IMR-90 (cell line): ENCODE results near the gene TEX52. TPM values are rescaled to one million over a fixed set of nuclear protein-coding genes. Genes with fewer than 3 reads are reported as not detected.
A peak's percentile ranks its signal among the peaks of the same experiment; 100 is the strongest.

Experiments
- ATAC-seq: fragments of 200-7000 bp; cut with Tn5 transposase; 2 replicates; pipeline ENCODE4 v1.9.1; 2020; ENCODE audit warnings: low read depth, mild to moderate bottlenecking, moderate library complexity
- BruUV-seq: library from RNA; stranded (reverse); fragments of 400-500 nt; replicated peaks from 2 replicates; lab custom pipeline; 2021; lab: Mats Ljungman, UMichigan
- CTCF ChIA-PET: fragments of 300-600 bp; formaldehyde crosslinking; extraction: SDS; loops from one replicate; lab custom pipeline; 2021; ENCODE audit warnings: antibody characterized with exemption; lab: Yijun Ruan, JAX
- POLR2A ChIA-PET: fragments of 300-600 bp; sonication (Branson Sonifier 250); formaldehyde crosslinking; loops from one replicate; lab custom pipeline; 2022; ENCODE audit warnings: antibody characterized with exemption; ENCODE audit not compliant: unreplicated experiment; lab: Charles Lee
- DNase-seq: peaks from one replicate; pipeline ENCODE4 v3.0.0; 2013
- H2AFZ ChIP-seq: replicated peaks from 2 replicates; pipeline ENCODE3; 2013; ENCODE audit warnings: low read length, mild to moderate bottlenecking; ENCODE audit not compliant: poor library complexity
- H2AK5ac ChIP-seq: 2 replicates; pipeline ENCODE4 v1.6.1; 2013; ENCODE audit warnings: low read depth, low read length, inconsistent platforms
- H2AK9ac ChIP-seq: replicated peaks from 2 replicates; pipeline ENCODE3; 2013; ENCODE audit warnings: mild to moderate bottlenecking, low read depth, low read length, moderate library complexity; ENCODE audit not compliant: poor library complexity
- H2BK120ac ChIP-seq: 2 replicates; pipeline ENCODE4 v1.6.1; 2013; ENCODE audit warnings: low read depth, low read length, inconsistent platforms
- H2BK15ac ChIP-seq: 3 replicates; pipeline ENCODE4 v1.6.1; 2013; ENCODE audit warnings: low read depth, low read length, inconsistent platforms
- H2BK20ac ChIP-seq: 2 replicates; pipeline ENCODE4 v1.6.1; 2013; ENCODE audit warnings: low read depth, mild to moderate bottlenecking, inconsistent platforms, low read length, moderate library complexity
- H2BK5ac ChIP-seq: 2 replicates; pipeline ENCODE4 v1.6.1; 2013; ENCODE audit warnings: mild to moderate bottlenecking, low read depth, low read length, inconsistent platforms; ENCODE audit not compliant: poor library complexity, severe bottlenecking
- H3K14ac ChIP-seq: replicated peaks from 2 replicates; pipeline ENCODE4 v1.6.1; 2013; ENCODE audit warnings: low read depth, low read length, inconsistent platforms
- H3K18ac ChIP-seq: 2 replicates; pipeline ENCODE4 v1.6.1; 2013; ENCODE audit warnings: low read depth, low read length, control low read depth
- H3K23ac ChIP-seq: 2 replicates; pipeline ENCODE4 v1.6.1; 2013; ENCODE audit warnings: low read depth, low read length, inconsistent platforms
- H3K27ac ChIP-seq: 2 replicates; pipeline ENCODE4 v1.5.1; 2013; ENCODE audit warnings: mild to moderate bottlenecking, control low read depth, low read length; ENCODE audit not compliant: insufficient read depth
- H3K27me3 ChIP-seq: 2 replicates; pipeline ENCODE4 v1.6.1; 2013; ENCODE audit warnings: low read length; ENCODE audit not compliant: control insufficient read depth, insufficient read depth
- H3K36me3 ChIP-seq: 2 replicates; pipeline ENCODE4 v1.6.1; 2013; ENCODE audit warnings: low read length, mixed read lengths; ENCODE audit not compliant: control insufficient read depth, insufficient read depth
- H3K4ac ChIP-seq: 2 replicates; pipeline ENCODE4 v1.6.1; 2013; ENCODE audit warnings: low read depth, low read length, inconsistent platforms
- H3K4me1 ChIP-seq: 2 replicates; pipeline ENCODE4 v1.6.1; 2013; ENCODE audit warnings: low read length, mixed read lengths; ENCODE audit not compliant: control insufficient read depth, insufficient read depth
- H3K4me2 ChIP-seq: 2 replicates; pipeline ENCODE4 v1.6.1; 2013; ENCODE audit warnings: low read depth, mild to moderate bottlenecking, control low read depth, low read length, moderate library complexity
- H3K4me3 ChIP-seq: 2 replicates; pipeline ENCODE4 v1.5.1; 2013; ENCODE audit warnings: low read depth, mild to moderate bottlenecking, control low read depth, low read length, moderate library complexity; ENCODE audit not compliant: insufficient read depth
- H3K56ac ChIP-seq: 2 replicates; pipeline ENCODE4 v1.6.1; 2013; ENCODE audit warnings: low read length, inconsistent platforms; ENCODE audit not compliant: insufficient read depth; ENCODE audit errors: extremely low read depth
- H3K79me1 ChIP-seq, 2 experiments: 2 replicates each; pipeline ENCODE4 v1.6.1; 2013; ENCODE audit warnings: low read length in 2 of 2, inconsistent platforms in 1 of 2, low read depth in 1 of 2
- H3K9ac ChIP-seq: 2 replicates; pipeline ENCODE4 v1.6.1; 2013; ENCODE audit warnings: low read depth, low read length, control low read depth
- H3K9me1 ChIP-seq: 2 replicates; pipeline ENCODE4 v1.6.1; 2013; ENCODE audit warnings: low read length, inconsistent platforms; ENCODE audit not compliant: insufficient read depth
- H3K9me3 ChIP-seq: 2 replicates; pipeline ENCODE4 v1.6.1; 2013; ENCODE audit warnings: low read length; ENCODE audit not compliant: control insufficient read depth, insufficient read depth
- H4K20me1 ChIP-seq: 2 replicates; pipeline ENCODE4 v1.6.1; 2013; ENCODE audit warnings: low read length, inconsistent platforms; ENCODE audit not compliant: insufficient read depth
- H4K5ac ChIP-seq: 2 replicates; pipeline ENCODE4 v1.6.1; 2013; ENCODE audit warnings: mild to moderate bottlenecking, low read depth, low read length, control low read depth
- H4K8ac ChIP-seq, 2 experiments: 2 replicates each; pipeline ENCODE4 v1.6.1; 2013; ENCODE audit warnings: low read depth in 2 of 2, low read length in 2 of 2, control low read depth in 1 of 2, inconsistent platforms in 1 of 2
- H4K91ac ChIP-seq: 2 replicates; pipeline ENCODE4 v1.6.1; 2013; ENCODE audit warnings: low read depth, low read length, inconsistent platforms; ENCODE audit not compliant: insufficient read depth
- BHLHE40 ChIP-seq: fragments of 150-350 bp; IDR thresholded peaks from 2 replicates; pipeline ENCODE4 v1.6.1; 2016; ENCODE audit warnings: mild to moderate bottlenecking, low read depth, low read length
- MAFK ChIP-seq: IDR thresholded peaks from 2 replicates; pipeline ENCODE4 v1.6.1; 2012; ENCODE audit warnings: low read depth, low read length, improper control_type of control experiment
- WGBS, 2 experiments: methylation state at CpG; one replicate each; pipeline versions ENCODE4 v1.1.5 to v1.1.7; 2013; ENCODE audit warnings: missing lambda C conversion rate in 2 of 2; ENCODE audit not compliant: insufficient read length in 1 of 2; ENCODE audit errors: extremely low coverage in 2 of 2; 5-methylcytosine and 5-hydroxymethylcytosine counted together
- dilution Hi-C: fragments of 300-500 bp; cut with HindIII; formaldehyde crosslinking; loops from one replicate; pipeline ENCODE4 v1.14.3; 2018; ENCODE audit warnings: low sequenced_read_pairs; ENCODE audit not compliant: unreplicated experiment
- in situ Hi-C: fragments of 300-500 bp; cut with MboI; formaldehyde crosslinking; loops from 3 replicates; pipeline ENCODE4 v1.14.3; 2019; ENCODE audit warnings: low sequenced_read_pairs, inconsistent platforms, mixed read lengths
- intact Hi-C: fragments of 100-400 bp; cut with micrococcal nuclease; formaldehyde crosslinking; loops from 2 replicates; pipeline ENCODE4 v1.10.0; 2022
- polyA plus RNA-seq, 3 experiments: library from polyadenylated mRNA; depleted of rRNA; stranded (reverse); fragments of >200 nt; gene quantifications; 2 replicates each; pipeline ENCODE4 v1.2.3, GENCODE V29; 2012; ENCODE audit warnings: low replicate concordance in 1 of 3
- total RNA-seq: library from RNA; depleted of rRNA; stranded (reverse); fragments of >200 nt; gene quantifications from 2 replicates; pipeline ENCODE4 v1.2.3, GENCODE V29; 2012

Gene TEX52
- total and polyA plus RNA-seq, 2 of the 4 experiments (the other 2 are of a cell fraction): not detected

DNA sequence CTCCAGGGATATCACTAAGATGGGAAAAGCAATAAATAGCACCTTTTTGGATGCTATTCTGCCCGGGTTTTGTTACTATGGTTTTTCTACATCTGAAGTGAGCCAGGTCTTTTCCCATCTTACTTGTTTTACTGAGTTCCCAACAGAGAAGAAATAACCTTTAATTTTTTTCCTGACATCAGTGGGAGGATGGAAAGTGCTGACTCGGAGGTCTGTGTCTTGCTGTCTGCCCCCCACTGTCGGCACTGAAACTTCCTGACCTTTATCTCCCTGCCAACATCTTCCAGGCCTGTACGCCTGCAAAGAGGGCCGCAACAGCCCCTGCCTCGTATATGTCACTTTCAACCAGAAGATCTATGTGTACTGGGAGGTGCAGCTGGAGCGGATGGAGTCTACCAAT lies 33.4 kb downstream of the TEX52 start:
- no peaks in the 10 kb centered on the region for H3K79me1 ChIP-seq
- H2BK20ac ChIP-seq: no peak overlapping the region
- no peak overlapping the region for H2AFZ ChIP-seq
- no peak overlapping the region for H3K4ac ChIP-seq
- no peak overlapping the region for H3K9ac ChIP-seq
- no peaks in the 10 kb centered on the region for H3K9me1 ChIP-seq
- ChIA-PET CTCF (no interaction called here), POLR2A (no interaction called here)
- H3K4me2 ChIP-seq: no peak overlapping the region
- WGBS, 2 experiments: 100% methylated on average over 1 of the region's 7 CpGs; no CpG with 5 or more reads in 1 of the 2 experiments
- no peak overlapping the region for H4K91ac ChIP-seq
- no peak overlapping the region for H4K8ac ChIP-seq
- ATAC-seq (no peak), DNase-seq (no peak)
- H3K4me1 ChIP-seq: no peaks in the 10 kb centered on the region
- dilution Hi-C loops: no loop called here
- no peak overlapping the region for H3K14ac ChIP-seq
- in situ Hi-C loops: no loop called here
- no peak overlapping the region for H3K23ac ChIP-seq
- H2AK5ac ChIP-seq: no peak overlapping the region
- no peaks in the 10 kb centered on the region for H3K27me3 ChIP-seq
- TF ChIP-seq BHLHE40 (no peak), MAFK (peak; percentile 91)
- H2BK120ac ChIP-seq: no peak overlapping the region
- peaks cover 75% of the 10 kb centered on the region for H3K36me3 ChIP-seq
- H4K5ac ChIP-seq: no peak overlapping the region
- no peak overlapping the region for H3K18ac ChIP-seq
- intact Hi-C loops: no loop called here
- no peak overlapping the region for H2BK5ac ChIP-seq
- BruUV-seq: no TSS peak
- H2AK9ac ChIP-seq: no peak overlapping the region
- H2BK15ac ChIP-seq: no peak overlapping the region
- no peaks in the 10 kb centered on the region for H3K9me3 ChIP-seq
- no peaks in the 10 kb centered on the region for H4K20me1 ChIP-seq
- no peak overlapping the region for H3K27ac ChIP-seq
- H3K56ac ChIP-seq: no peak overlapping the region
- H3K4me3 ChIP-seq: no peak overlapping the region
